GM12875 (cell line): Measurements from ENCODE around the gene HEXIM1.

ENCODE experiments used
- H3K4me3 ChIP-seq: one replicate; pipeline ENCODE4 v1.5.1; 2011; ENCODE audit warnings: low read depth, low read length, control low read depth
- TF ChIP-seq, protein P1 (sequence below): IDR thresholded peaks from 2 replicates; pipeline ENCODE4 v1.5.1; 2011; ENCODE audit warnings: low read depth, mild to moderate bottlenecking, control low read depth, inconsistent platforms, low read length, moderate library complexity, borderline replicate concordance; ENCODE audit not compliant: insufficient read depth

The HEXIM1 gene

DNA sequence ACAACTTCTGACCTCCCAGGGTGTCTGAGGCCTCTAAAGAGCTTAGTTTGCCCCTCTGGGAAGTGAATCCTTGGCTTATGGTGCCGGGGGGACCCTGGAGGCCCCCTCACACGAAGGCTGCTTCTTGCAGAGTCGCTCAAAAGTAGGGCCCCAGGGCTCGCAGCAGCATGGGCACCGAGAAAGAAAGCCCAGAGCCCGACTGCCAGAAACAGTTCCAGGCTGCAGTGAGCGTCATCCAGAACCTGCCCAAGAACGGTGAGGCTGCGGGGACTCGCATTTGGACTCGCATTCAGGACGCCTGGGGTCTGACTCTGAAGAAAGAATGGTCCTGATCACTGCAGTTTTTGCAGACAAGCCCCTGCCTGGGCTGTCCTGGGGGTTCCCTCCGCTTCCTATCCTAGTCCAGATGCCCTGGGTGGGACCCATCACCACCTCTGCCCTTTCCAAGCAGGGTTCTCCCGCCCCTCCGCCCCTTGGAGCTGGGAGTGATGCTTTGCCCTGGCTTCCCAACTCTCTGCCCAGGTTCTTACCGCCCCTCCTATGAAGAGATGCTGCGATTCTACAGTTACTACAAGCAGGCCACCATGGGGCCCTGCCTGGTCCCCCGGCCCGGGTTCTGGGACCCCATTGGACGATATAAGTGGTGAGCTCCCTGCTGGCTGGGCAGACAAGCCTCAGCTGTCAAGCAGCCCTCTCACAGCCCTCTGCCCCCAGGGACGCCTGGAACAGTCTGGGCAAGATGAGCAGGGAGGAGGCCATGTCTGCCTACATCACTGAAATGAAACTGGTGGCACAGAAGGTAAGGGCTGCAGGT is 12.1 kb upstream of the HEXIM1 start:
- TF ChIP-seq, protein P1, sequence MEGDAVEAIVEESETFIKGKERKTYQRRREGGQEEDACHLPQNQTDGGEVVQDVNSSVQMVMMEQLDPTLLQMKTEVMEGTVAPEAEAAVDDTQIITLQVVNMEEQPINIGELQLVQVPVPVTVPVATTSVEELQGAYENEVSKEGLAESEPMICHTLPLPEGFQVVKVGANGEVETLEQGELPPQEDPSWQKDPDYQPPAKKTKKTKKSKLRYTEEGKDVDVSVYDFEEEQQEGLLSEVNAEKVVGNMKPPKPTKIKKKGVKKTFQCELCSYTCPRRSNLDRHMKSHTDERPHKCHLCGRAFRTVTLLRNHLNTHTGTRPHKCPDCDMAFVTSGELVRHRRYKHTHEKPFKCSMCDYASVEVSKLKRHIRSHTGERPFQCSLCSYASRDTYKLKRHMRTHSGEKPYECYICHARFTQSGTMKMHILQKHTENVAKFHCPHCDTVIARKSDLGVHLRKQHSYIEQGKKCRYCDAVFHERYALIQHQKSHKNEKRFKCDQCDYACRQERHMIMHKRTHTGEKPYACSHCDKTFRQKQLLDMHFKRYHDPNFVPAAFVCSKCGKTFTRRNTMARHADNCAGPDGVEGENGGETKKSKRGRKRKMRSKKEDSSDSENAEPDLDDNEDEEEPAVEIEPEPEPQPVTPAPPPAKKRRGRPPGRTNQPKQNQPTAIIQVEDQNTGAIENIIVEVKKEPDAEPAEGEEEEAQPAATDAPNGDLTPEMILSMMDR = no peak
- H3K4me3 ChIP-seq = peak overlapping the region; percentile 64

DNA sequence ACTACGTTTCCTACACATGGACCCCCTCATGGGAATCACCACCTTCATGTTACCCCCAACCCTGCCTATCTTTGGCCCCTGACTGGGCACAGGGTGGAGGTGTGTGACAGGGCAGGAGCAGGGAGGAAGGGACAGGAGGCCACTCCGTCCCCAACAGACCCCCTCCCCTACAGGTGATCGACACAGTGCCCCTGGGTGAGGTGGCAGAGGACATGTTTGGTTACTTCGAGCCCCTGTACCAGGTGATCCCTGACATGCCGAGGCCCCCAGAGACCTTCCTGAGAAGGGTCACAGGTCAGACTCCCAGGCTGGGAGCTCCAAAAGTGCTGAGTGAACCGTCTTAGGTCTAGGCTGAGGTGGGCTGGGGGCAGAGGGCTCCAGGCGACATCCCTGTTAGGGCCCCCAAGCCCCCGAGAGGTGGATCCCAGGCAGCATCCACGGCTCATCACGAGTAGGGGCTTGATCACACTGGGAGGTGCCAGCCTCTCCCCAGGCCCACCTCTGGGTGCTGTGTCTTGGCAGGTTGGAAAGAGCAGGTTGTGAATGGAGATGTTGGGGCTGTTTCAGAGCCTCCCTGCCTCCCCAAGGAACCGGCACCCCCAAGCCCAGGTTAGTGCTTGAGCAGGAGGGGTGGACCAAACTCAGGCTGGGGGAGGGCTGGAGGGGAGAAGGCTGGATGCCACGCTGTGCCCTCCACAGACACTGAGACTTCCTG is 11.3 kb upstream of the HEXIM1 start:
- TF ChIP-seq, protein P1 = no peak
- H3K4me3 ChIP-seq = no peak overlapping the region

DNA sequence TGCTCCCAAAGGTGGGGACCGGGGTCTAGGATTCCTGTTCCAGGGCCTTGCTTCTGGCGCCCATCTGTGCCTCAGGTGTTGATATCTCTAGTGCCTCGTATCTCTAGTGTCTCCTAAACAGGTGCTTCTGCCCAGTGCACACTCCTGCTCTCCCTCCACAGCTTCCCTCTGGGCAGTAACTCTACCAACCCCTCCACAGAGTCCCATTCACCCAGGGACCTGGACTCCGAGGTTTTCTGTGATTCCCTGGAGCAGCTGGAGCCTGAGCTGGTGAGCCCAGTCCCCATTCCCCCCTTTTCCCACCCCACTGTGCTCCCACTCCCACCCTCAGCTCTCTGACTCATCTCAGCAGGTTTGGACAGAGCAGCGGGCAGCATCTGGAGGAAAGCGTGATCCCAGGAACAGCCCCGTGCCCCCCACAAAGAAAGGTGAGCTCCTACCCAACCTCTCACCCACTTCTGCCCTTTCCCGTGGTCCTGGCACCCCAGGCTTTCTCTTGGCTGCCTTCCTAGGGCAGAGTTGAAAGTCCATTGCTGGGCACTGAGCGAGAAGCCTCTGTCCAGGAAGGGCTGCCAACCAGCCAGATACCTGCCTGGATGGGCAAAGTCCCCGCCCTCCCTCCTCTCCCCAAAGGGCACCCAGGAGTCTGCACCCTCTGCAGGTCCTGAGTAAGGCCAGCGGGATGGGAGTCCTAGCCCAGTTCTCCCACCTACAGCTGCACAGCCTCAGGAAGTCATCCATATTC is 10.5 kb upstream of the HEXIM1 start:
- TF ChIP-seq, protein P1 = no peak
- no peak overlapping the region for H3K4me3 ChIP-seq

DNA sequence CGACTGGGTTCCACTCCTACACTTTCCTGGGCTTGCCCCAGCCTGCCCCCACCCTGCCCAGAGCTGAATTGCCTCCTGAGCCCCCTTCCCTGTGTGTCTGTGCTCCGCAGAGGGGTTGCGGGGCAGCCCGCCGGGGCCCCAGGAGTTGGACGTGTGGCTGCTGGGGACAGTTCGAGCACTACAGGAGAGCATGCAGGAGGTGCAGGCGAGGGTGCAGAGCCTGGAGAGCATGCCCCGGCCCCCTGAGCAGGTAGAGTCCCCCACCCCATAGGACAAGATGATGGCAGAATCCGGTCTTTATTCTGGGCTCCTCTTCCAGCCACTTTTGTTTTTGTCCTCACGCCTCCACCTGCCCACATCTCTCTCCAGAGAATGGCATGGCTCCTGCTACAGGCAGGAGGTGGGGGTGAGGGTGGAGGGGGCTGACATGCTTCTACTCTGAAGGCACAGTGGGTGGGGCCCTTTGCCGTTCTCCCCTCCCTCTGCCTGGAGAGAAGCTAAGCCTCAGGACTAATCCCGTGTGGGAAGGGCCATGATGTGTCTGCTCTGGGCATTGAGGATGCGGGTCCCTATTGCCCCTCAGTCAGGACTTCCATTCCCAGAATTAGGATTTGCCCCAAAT is 9.3 kb upstream of the HEXIM1 start:
- TF ChIP-seq, protein P1 = no peak
- H3K4me3 ChIP-seq = no peak overlapping the region

DNA sequence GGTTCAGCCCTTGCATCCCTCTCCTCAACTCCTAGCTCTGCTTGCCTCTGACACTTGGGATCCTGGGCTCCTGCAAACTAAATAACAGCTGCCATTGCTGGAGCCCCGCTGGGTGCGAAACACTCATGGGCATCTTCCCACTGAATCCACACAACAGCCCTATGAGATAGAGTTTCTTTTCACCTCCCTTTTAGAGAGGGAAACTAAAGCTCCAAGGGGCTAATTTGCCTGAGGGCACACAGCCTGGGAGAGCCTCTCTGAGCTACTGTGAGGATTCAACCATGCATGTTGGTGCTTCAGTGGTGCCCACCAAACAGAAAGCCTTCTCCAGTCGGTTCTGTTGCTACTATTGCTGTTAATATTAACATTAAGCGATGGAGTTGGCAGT is 8.7 kb upstream of the HEXIM1 start:
- no peak overlapping the region for H3K4me3 ChIP-seq
- TF ChIP-seq, protein P1 = no peak

DNA sequence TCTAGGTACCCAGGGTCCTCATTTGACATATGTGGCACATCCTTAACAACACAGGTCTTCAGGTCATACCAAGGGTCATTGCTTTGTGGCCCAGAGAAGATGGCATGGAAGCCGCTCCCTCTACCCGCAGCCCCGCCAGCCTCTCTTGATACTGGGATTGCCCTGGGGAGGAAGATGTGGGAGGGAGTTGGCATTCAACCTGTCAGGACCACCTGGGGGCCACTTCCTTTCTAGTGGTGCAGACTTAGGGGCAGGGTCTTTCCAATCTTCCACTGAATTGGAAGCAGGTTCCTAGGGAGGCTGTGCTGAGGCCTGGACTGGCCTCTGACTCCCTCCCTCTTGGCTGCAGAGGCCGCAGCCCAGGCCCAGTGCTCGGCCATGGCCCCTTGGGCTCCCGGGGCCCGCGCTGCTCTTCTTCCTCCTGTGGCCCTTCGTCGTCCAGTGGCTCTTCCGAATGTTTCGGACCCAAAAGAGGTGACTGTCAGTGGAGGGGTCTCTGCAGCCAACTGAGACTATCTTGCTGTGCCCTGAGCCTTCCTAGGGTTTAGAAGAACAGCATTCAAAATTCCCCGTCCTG is 5.1 kb upstream of the HEXIM1 start:
- TF ChIP-seq, protein P1 = no peak
- H3K4me3 ChIP-seq = no peak overlapping the region
